Karpas-422 (cell line): ENCODE results near the gene KCNC3. TPM values are rescaled to one million over a fixed set of nuclear protein-coding genes. Genes with fewer than 3 reads are reported as not detected.

Experiments used
- DNase-seq: peaks from one replicate; pipeline ENCODE4 v3.0.0-alpha.2; 2015
- H2AFZ ChIP-seq: fragments of 200-600 bp; sonication (generic); 2 replicates; pipeline ENCODE4 v1.6.1; 2014; ENCODE audit warnings: antibody characterized with exemption, low read length, mixed read lengths
- H3K27ac ChIP-seq: fragments of 200-600 bp; sonication (generic); 2 replicates; pipeline ENCODE4 v1.5.1; 2014; ENCODE audit warnings: mild to moderate bottlenecking, low read length, moderate library complexity
- H3K27me3 ChIP-seq: fragments of 200-600 bp; sonication (generic); 2 replicates; pipeline ENCODE4 v1.6.1; 2014; ENCODE audit warnings: low read length, mixed read lengths
- H3K36me3 ChIP-seq: fragments of 200-600 bp; sonication (generic); 2 replicates; pipeline ENCODE4 v1.6.1; 2014; ENCODE audit warnings: low read length, mixed read lengths; ENCODE audit not compliant: insufficient read depth
- H3K4me1 ChIP-seq: fragments of 200-600 bp; sonication (generic); 2 replicates; pipeline ENCODE4 v1.6.1; 2014; ENCODE audit warnings: mild to moderate bottlenecking, low read length, mixed read lengths
- H3K4me2 ChIP-seq: fragments of 200-600 bp; sonication (generic); 2 replicates; pipeline ENCODE4 v1.6.1; 2014; ENCODE audit warnings: low read length, low read depth, mild to moderate bottlenecking; ENCODE audit not compliant: poor library complexity, severe bottlenecking
- H3K4me3 ChIP-seq: fragments of 200-600 bp; sonication (generic); 2 replicates; pipeline ENCODE4 v1.5.1; 2014; ENCODE audit warnings: mild to moderate bottlenecking, antibody characterized with exemption, low read length, mixed read lengths
- H3K79me2 ChIP-seq: fragments of 200-600 bp; sonication (generic); 2 replicates; pipeline ENCODE4 v1.6.1; 2014; ENCODE audit warnings: mild to moderate bottlenecking, low read length, mixed read lengths
- H3K9ac ChIP-seq: fragments of 200-600 bp; sonication (generic); 2 replicates; pipeline ENCODE4 v1.6.0; 2014; ENCODE audit warnings: low read length
- H3K9me2 ChIP-seq: fragments of 200-600 bp; sonication (generic), shearing (Covaris generic); replicated peaks from 2 replicates; pipeline ENCODE4 v1.6.0; 2014; ENCODE audit warnings: mild to moderate bottlenecking, low read length, moderate library complexity; ENCODE audit not compliant: insufficient read depth
- H3K9me3 ChIP-seq: fragments of 300-700, 200-600 bp; sonication (generic); 2 replicates; pipeline ENCODE4 v1.6.1; 2014; ENCODE audit warnings: low read length, mixed read lengths
- H4K20me1 ChIP-seq: fragments of 200-600 bp; sonication (generic); 2 replicates; pipeline ENCODE4 v1.6.1; 2014; ENCODE audit warnings: mild to moderate bottlenecking, antibody characterized with exemption, low read length, low read depth; ENCODE audit not compliant: insufficient read depth
- total RNA-seq: library from RNA; depleted of rRNA; stranded (reverse); fragments of >200 nt; shearing (Covaris generic); gene quantifications from 2 replicates; pipeline ENCODE4 v1.2.3, GENCODE V29; 2014; ENCODE audit warnings: low replicate concordance

KCNC3 gene
- total RNA-seq, 1 experiment from 2014 or later = 10.8 TPM

- H3K9ac ChIP-seq = no peak overlapping the region
- H3K4me2 ChIP-seq = no peak overlapping the region
- H2AFZ ChIP-seq = no peak overlapping the region
- H3K9me3 ChIP-seq = no peaks in the 10 kb centered on the region
- no peaks in the 10 kb centered on the region for H3K27me3 ChIP-seq
- no peaks in the 10 kb centered on the region for H3K9me2 ChIP-seq
- no peaks in the 10 kb centered on the region for H3K79me2 ChIP-seq
- DNase-seq = no peak
- no peak overlapping the region for H3K4me3 ChIP-seq
- no peak overlapping the region for H3K27ac ChIP-seq
- H4K20me1 ChIP-seq = 0 out of 2 replicates have a peak, but pooled peaks cover 8% of the 10 kb centered on the region
- H3K36me3 ChIP-seq = no peaks in the 10 kb centered on the region
- peaks cover 4% of the 10 kb centered on the region; the same call in 1 of the 2 replicates for H3K4me1 ChIP-seq
Measured at GRCh38 chr19:50308991-50309390, 20.2 kb downstream of the KCNC3 start.

GRCh38 chr19:50303558-50303957 is 25.6 kb downstream of the KCNC3 start:
- H4K20me1 ChIP-seq = no peaks in the 10 kb centered on the region
- no peak overlapping the region for H2AFZ ChIP-seq
- no peak overlapping the region for H3K4me2 ChIP-seq
- no peak for DNase-seq
- H3K4me1 ChIP-seq = no peaks in the 10 kb centered on the region
- H3K27ac ChIP-seq = no peak overlapping the region
- no peaks in the 10 kb centered on the region for H3K9me3 ChIP-seq
- H3K9ac ChIP-seq = no peak overlapping the region
- H3K9me2 ChIP-seq = no peaks in the 10 kb centered on the region
- H3K36me3 ChIP-seq = no peaks in the 10 kb centered on the region
- H3K27me3 ChIP-seq = no peaks in the 10 kb centered on the region; the same call in 1 of the 2 replicates
- no peak overlapping the region for H3K4me3 ChIP-seq
- H3K79me2 ChIP-seq = no peaks in the 10 kb centered on the region

- Histone ChIP-seq H3K27me3 (no peaks in the 10 kb centered on the region; the same call in 1 of the 2 replicates), H2AFZ (no peak overlapping the region), H3K9me2 (no peaks in the 10 kb centered on the region), H3K79me2 (no peaks in the 10 kb centered on the region), H3K27ac (no peak overlapping the region), H3K9me3 (no peaks in the 10 kb centered on the region), H3K9ac (no peak overlapping the region), H3K4me3 (no peak overlapping the region), H3K4me1 (no peaks in the 10 kb centered on the region), H3K36me3 (no peaks in the 10 kb centered on the region), H4K20me1 (no peaks in the 10 kb centered on the region), H3K4me2 (no peak overlapping the region)
- no peak for DNase-seq
Measured at GRCh38 chr19:50301607-50301971, 27.6 kb downstream of the KCNC3 start.

GRCh38 chr19:50300814-50301606 is 28.2 kb downstream of the KCNC3 start:
- Histone ChIP-seq H3K9me3 (no peaks in the 10 kb centered on the region), H3K4me2 (no peak overlapping the region), H3K27ac (no peak overlapping the region), H3K36me3 (no peaks in the 10 kb centered on the region), H2AFZ (no peak overlapping the region), H3K79me2 (no peaks in the 10 kb centered on the region), H3K4me1 (no peaks in the 10 kb centered on the region), H3K9ac (no peak overlapping the region), H3K9me2 (no peaks in the 10 kb centered on the region), H4K20me1 (no peaks in the 10 kb centered on the region), H3K27me3 (no peaks in the 10 kb centered on the region; the same call in 1 of the 2 replicates), H3K4me3 (no peak overlapping the region)
- no peak for DNase-seq

GRCh38 chr19:50300051-50300450 is 29.1 kb downstream of the KCNC3 start:
- no peaks in the 10 kb centered on the region for H3K79me2 ChIP-seq
- no peak overlapping the region for H3K27ac ChIP-seq
- H3K36me3 ChIP-seq = no peaks in the 10 kb centered on the region
- H3K4me2 ChIP-seq = no peak overlapping the region
- no peaks in the 10 kb centered on the region for H3K9me3 ChIP-seq
- H3K27me3 ChIP-seq = no peaks in the 10 kb centered on the region; the same call in 1 of the 2 replicates
- no peak overlapping the region for H3K4me3 ChIP-seq
- no peaks in the 10 kb centered on the region for H3K4me1 ChIP-seq
- H4K20me1 ChIP-seq = no peaks in the 10 kb centered on the region
- H3K9ac ChIP-seq = no peak overlapping the region
- no peak for DNase-seq
- no peaks in the 10 kb centered on the region for H3K9me2 ChIP-seq
- H2AFZ ChIP-seq = no peak overlapping the region

- no peak overlapping the region for H3K4me3 ChIP-seq
- H3K9ac ChIP-seq = no peak overlapping the region
- no peak overlapping the region for H3K4me2 ChIP-seq
Measured at GRCh38 chr19:50293263-50294004, 35.7 kb downstream of the KCNC3 start.

GRCh38 chr19:50292216-50292827 is 36.9 kb downstream of the KCNC3 start:
- Histone ChIP-seq H3K4me1 (no peaks in the 10 kb centered on the region), H3K4me3 (no peak overlapping the region), H2AFZ (no peak overlapping the region), H4K20me1 (no peaks in the 10 kb centered on the region), H3K27ac (no peak overlapping the region), H3K4me2 (no peak overlapping the region), H3K79me2 (no peaks in the 10 kb centered on the region), H3K9me3 (no peaks in the 10 kb centered on the region), H3K9me2 (no peaks in the 10 kb centered on the region), H3K27me3 (no peaks in the 10 kb centered on the region), H3K9ac (no peak overlapping the region), H3K36me3 (no peaks in the 10 kb centered on the region)
- no peak for DNase-seq

More at GRCh38 chr19:50293263-50294004, 35.7 kb downstream of the KCNC3 start:
- Histone ChIP-seq H2AFZ (no peak overlapping the region), H3K4me1 (no peaks in the 10 kb centered on the region), H3K27me3 (no peaks in the 10 kb centered on the region), H3K9me3 (no peaks in the 10 kb centered on the region), H3K36me3 (no peaks in the 10 kb centered on the region), H3K9me2 (no peaks in the 10 kb centered on the region), H3K27ac (no peak overlapping the region), H3K79me2 (no peaks in the 10 kb centered on the region), H4K20me1 (no peaks in the 10 kb centered on the region)
- DNase-seq = no peak

- Histone ChIP-seq H3K9me2 (no peaks in the 10 kb centered on the region), H3K27ac (no peak overlapping the region), H3K4me3 (no peak overlapping the region), H3K79me2 (no peaks in the 10 kb centered on the region), H3K27me3 (peaks cover 4% of the 10 kb centered on the region; the same call in 1 of the 2 replicates), H4K20me1 (no peaks in the 10 kb centered on the region), H3K9me3 (peaks cover 6% of the 10 kb centered on the region), H3K4me2 (no peak overlapping the region), H3K36me3 (no peaks in the 10 kb centered on the region), H3K4me1 (no peaks in the 10 kb centered on the region), H2AFZ (no peak overlapping the region), H3K9ac (no peak overlapping the region)
- DNase-seq = no peak
Measured at GRCh38 chr19:50290775-50291174, 38.4 kb downstream of the KCNC3 start.
